SU-DHL-6 (cell line): Measurements from ENCODE around the gene OGT.

Experiments
- H2AFZ ChIP-seq: fragments of 200-600 bp; sonication (generic); 2 replicates; pipeline ENCODE4 v1.6.1; 2014; ENCODE audit warnings: low read depth, mild to moderate bottlenecking, moderate library complexity, mixed read lengths, antibody characterized with exemption, low read length; ENCODE audit not compliant: severe bottlenecking
- H3F3A ChIP-seq: fragments of 200-600 bp; shearing (Covaris generic); 2 replicates; pipeline ENCODE4 v1.6.0; 2016; ENCODE audit warnings: antibody characterized with exemption, mild to moderate bottlenecking; ENCODE audit not compliant: insufficient read depth
- H3K27ac ChIP-seq: fragments of 200-600 bp; sonication (generic); 2 replicates; pipeline ENCODE4 v1.5.1; 2016; ENCODE audit warnings: low read depth, mild to moderate bottlenecking, low read length, moderate library complexity, mixed read lengths
- H3K27me3 ChIP-seq: fragments of 200-600 bp; sonication (generic), shearing (Covaris generic); 2 replicates; pipeline ENCODE4 v1.6.0; 2014; ENCODE audit warnings: mild to moderate bottlenecking, low read length
- H3K36me3 ChIP-seq: fragments of 200-600 bp; sonication (generic); 2 replicates; pipeline ENCODE4 v1.6.1; 2014; ENCODE audit warnings: mild to moderate bottlenecking, low read length, mixed read lengths
- H3K4me2 ChIP-seq: fragments of 300-600, 200-600 bp; shearing (Covaris generic), sonication (generic); 2 replicates; pipeline ENCODE4 v1.6.0; 2014; ENCODE audit warnings: low read length, low read depth, mild to moderate bottlenecking; ENCODE audit not compliant: poor library complexity, severe bottlenecking
- H3K4me3 ChIP-seq: fragments of 200-600 bp; sonication (generic); 2 replicates; pipeline ENCODE4 v1.5.1; 2014; ENCODE audit warnings: antibody characterized with exemption, low read length, mild to moderate bottlenecking, mixed read lengths; ENCODE audit not compliant: insufficient read depth, poor library complexity, severe bottlenecking
- H3K79me2 ChIP-seq: fragments of 200-600 bp; sonication (generic); 2 replicates; pipeline ENCODE4 v1.6.1; 2014; ENCODE audit warnings: mild to moderate bottlenecking, low read length, moderate library complexity; ENCODE audit not compliant: insufficient read depth
- H3K9ac ChIP-seq: fragments of 200-600 bp; sonication (generic); 2 replicates; pipeline ENCODE4 v1.7.0; 2014; ENCODE audit warnings: mild to moderate bottlenecking, low read length
- H3K9me2 ChIP-seq: fragments of 200-600 bp; sonication (generic); replicated peaks from 2 replicates; pipeline ENCODE4 v1.6.1; 2014; ENCODE audit warnings: low read length; ENCODE audit not compliant: insufficient read depth
- H3K9me3 ChIP-seq: fragments of 200-600 bp; sonication (generic); 2 replicates; pipeline ENCODE4 v1.6.1; 2014; ENCODE audit warnings: low read length, mixed read lengths; ENCODE audit not compliant: insufficient read depth
- H4K20me1 ChIP-seq: fragments of 200-600 bp; sonication (generic); 2 replicates; pipeline ENCODE4 v1.6.1; 2014; ENCODE audit warnings: low read depth, mild to moderate bottlenecking, antibody characterized with exemption, low read length, moderate library complexity, mixed read lengths
- CTCF ChIP-seq: fragments of 200-600 bp; sonication (generic); IDR thresholded peaks from one replicate; pipeline ENCODE4 v1.5.1; 2017; ENCODE audit warnings: antibody characterized with exemption, mild to moderate bottlenecking, low read length, moderate library complexity; ENCODE audit not compliant: insufficient read depth, poor library complexity, severe bottlenecking
- EZH2phosphoT487 ChIP-seq: fragments of 200-600 bp; sonication (generic), shearing (Covaris generic); conservative IDR thresholded peaks from 2 replicates; pipeline ENCODE4 v1.6.1; 2018; ENCODE audit warnings: mild to moderate bottlenecking, antibody characterized with exemption, low read length, moderate library complexity, mixed read lengths

OGT gene

DNA sequence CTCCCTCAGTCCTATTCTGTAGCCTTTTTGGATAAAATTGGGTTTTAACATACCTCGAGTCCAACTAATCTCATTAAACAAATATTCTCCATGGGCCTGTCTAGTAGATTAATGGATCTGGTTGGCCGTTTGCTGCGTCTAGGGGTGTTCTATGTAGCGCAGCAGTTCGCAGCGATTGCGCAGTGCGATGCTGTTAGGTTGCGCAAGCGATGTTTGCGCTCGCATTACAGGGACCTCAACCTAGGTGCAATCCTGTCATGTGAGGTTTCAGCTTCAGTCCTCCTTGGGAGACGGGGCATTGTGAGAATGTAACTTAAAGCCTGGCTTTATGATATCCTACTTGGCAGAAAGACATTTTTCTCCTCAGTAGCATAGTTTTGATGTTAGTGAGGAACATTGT is 14.0 kb downstream of the OGT start:
- Histone ChIP-seq H3K36me3 (peaks cover 18% of the 10 kb centered on the region; the same call in 1 of the 2 replicates), H3K4me3 (no peak overlapping the region), H2AFZ (no peak overlapping the region), H3K9ac (no peak overlapping the region), H3K4me2 (no peak overlapping the region), H3K79me2 (peaks cover 47% of the 10 kb centered on the region), H3K27me3 (no peaks in the 10 kb centered on the region), H3F3A (peaks cover 3% of the 10 kb centered on the region; the same call in 1 of the 2 replicates), H4K20me1 (peaks cover 3% of the 10 kb centered on the region; the same call in 1 of the 2 replicates), H3K9me3 (no peaks in the 10 kb centered on the region), H3K27ac (no peak overlapping the region), H3K9me2 (no peaks in the 10 kb centered on the region)
- TF ChIP-seq CTCF (no peak), EZH2phosphoT487 (no peak)

- H3K27me3 ChIP-seq: no peaks in the 10 kb centered on the region
- no peak overlapping the region for H3K27ac ChIP-seq
- no peaks in the 10 kb centered on the region for H3K9me2 ChIP-seq
- peaks cover 42% of the 10 kb centered on the region for H3K79me2 ChIP-seq
- H2AFZ ChIP-seq: no peak overlapping the region
- peaks cover 18% of the 10 kb centered on the region; the same call in 1 of the 2 replicates for H3K36me3 ChIP-seq
- peaks cover 3% of the 10 kb centered on the region; the same call in 1 of the 2 replicates for H3F3A ChIP-seq
- H3K4me2 ChIP-seq: no peak overlapping the region
- no peak overlapping the region for H3K4me3 ChIP-seq
- no peak overlapping the region for H3K9ac ChIP-seq
- TF ChIP-seq EZH2phosphoT487 (no peak), CTCF (no peak)
- H3K9me3 ChIP-seq: no peaks in the 10 kb centered on the region
- H4K20me1 ChIP-seq: no peaks in the 10 kb centered on the region
Observed at GRCh38 chrX:71547339-71547738, 14.4 kb downstream of the OGT start.

GRCh38 chrX:71549986-71550385 is 17.1 kb downstream of the OGT start:
- TF ChIP-seq CTCF (no peak), EZH2phosphoT487 (no peak)
- no peaks in the 10 kb centered on the region for H4K20me1 ChIP-seq
- no peaks in the 10 kb centered on the region for H3K9me3 ChIP-seq
- 0 out of 2 replicates have a peak, but pooled peaks cover 4% of the 10 kb centered on the region for H3F3A ChIP-seq
- no peak overlapping the region for H3K4me2 ChIP-seq
- no peak overlapping the region for H3K4me3 ChIP-seq
- peaks cover 18% of the 10 kb centered on the region; the same call in 1 of the 2 replicates for H3K79me2 ChIP-seq
- no peaks in the 10 kb centered on the region for H3K27me3 ChIP-seq
- H3K9me2 ChIP-seq: no peaks in the 10 kb centered on the region
- H3K36me3 ChIP-seq: peaks cover 14% of the 10 kb centered on the region; the same call in 1 of the 2 replicates
- no peak overlapping the region for H3K27ac ChIP-seq
- H3K9ac ChIP-seq: no peak overlapping the region
- H2AFZ ChIP-seq: no peak overlapping the region
